Lower leg skin (tissue), 4 donors: ENCODE data around the gene BMF. TPM values are rescaled to one million over a fixed set of nuclear protein-coding genes. Genes with fewer than 3 reads are reported as not detected.

Experiments used
- DNase-seq, 2 donors: peaks; one replicate each; pipeline ENCODE4 v3.0.0-alpha.2; 2019; ENCODE audit warnings: low spot score in 2 of 2
- H3K4me3 ChIP-seq: fragments of 200-600 bp; sonication (generic); 2 replicates; pipeline ENCODE4 v1.5.1; 2017; ENCODE audit warnings: mild to moderate bottlenecking, low read depth; ENCODE audit not compliant: poor library complexity, severe bottlenecking
- POLR2A ChIP-seq, 2 donors: fragments of 450-650 bp; IDR thresholded peaks; one replicate each; pipeline ENCODE4 v1.6.1; 2016 to 2017; ENCODE audit warnings: antibody characterized with exemption in 2 of 2, mild to moderate bottlenecking in 1 of 2, moderate library complexity in 1 of 2
- WGBS, 2 donors: methylation state at CpG; one replicate each; pipeline ENCODE4 v1.1.5; 2018; 5-methylcytosine and 5-hydroxymethylcytosine counted together
- intact Hi-C: fragments of 100-400 bp; cut with DNase I; formaldehyde crosslinking; loops from one replicate; pipeline ENCODE4 v1.15.0; 2023; ENCODE audit warnings: low total_unique reads
- total RNA-seq, 4 donors: library from RNA; depleted of rRNA; stranded (reverse); fragments of >200 nt; gene quantifications; one replicate each; pipeline ENCODE4 v1.1.0, GENCODE V29; 2016
- TF ChIP-seq, protein P1 (sequence below), 3 donors: fragments of 450-650 bp; IDR thresholded peaks; one replicate each; pipeline ENCODE4 v1.5.1; 2016; ENCODE audit warnings: antibody characterized with exemption in 3 of 3, mild to moderate bottlenecking in 3 of 3, moderate library complexity in 2 of 3

Gene BMF
- total RNA-seq, 4 donors from 2014 or later, result 2.1 to 11.8 (median 8.4) TPM

DNA sequence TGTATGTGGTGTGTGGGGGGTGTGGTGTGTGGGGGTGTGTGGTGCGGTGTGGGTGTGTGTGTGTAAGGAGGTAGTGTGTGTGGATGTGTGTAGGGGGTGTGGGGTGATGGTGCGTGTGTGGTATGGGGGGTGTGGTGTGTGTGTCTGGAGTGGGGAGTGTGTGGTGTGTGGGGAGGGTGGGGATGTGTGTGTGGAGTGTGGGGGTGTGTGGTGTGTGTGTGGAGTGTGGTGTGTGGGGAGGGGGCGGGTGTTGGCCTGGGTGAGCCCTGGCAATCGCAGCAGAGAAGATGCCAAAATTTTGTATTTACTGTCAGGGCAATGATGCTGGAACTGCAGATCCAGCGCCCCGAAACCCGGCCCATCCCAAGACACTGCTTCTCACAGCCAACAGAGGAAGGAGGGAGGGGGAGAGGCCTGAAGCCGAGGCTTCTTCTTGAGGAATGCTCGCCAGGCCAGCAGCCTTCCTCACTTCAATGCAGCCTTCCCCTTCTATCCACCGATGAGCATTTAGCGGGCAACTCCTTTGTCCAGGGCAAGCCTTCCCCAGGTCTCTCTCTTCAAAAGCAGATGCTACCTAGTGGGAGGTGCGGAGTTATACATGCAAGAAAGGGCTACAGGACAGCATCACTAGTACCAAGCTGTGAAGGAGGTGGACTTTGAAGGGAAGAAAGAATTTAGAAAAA is 57.8 kb downstream of the BMF start:
- intact Hi-C loops, result loop anchor here (5.0 kb wide), 1 partner anchor 226 kb away; no protein-coding TSS in a partner anchor

DNA sequence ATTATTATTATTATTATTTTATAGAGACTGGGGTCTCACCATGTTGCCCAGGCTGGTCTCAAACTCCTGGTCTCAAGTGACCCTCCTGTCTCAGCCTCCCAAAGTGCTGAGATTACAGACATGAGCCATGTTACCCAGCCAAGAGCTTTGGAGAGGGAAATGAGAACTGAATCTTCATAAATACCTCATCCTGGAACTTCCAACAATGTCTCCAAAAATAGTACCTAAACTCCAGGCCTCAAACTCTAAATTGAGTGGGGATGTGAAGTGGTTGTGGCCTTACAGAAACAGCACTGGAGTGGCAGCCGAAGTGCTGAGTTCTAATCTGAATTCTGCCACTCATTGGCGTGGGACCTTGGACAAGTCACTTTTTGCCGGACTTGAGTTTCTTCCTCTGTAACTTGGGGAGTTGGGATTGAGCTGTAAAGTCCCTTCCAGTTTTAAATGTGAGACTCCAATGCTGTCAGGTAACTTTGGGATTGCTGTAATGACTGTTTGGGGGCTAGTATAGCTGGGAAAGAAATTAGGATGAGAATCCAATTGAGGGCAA is 59.7 kb downstream of the BMF start:
- no peak for DNase-seq
- intact Hi-C loops, result loop anchor here (10.0 kb wide), 1 partner anchor 56 kb away; the partner anchor contains the start of gene BMF
- TF ChIP-seq, protein P1, sequence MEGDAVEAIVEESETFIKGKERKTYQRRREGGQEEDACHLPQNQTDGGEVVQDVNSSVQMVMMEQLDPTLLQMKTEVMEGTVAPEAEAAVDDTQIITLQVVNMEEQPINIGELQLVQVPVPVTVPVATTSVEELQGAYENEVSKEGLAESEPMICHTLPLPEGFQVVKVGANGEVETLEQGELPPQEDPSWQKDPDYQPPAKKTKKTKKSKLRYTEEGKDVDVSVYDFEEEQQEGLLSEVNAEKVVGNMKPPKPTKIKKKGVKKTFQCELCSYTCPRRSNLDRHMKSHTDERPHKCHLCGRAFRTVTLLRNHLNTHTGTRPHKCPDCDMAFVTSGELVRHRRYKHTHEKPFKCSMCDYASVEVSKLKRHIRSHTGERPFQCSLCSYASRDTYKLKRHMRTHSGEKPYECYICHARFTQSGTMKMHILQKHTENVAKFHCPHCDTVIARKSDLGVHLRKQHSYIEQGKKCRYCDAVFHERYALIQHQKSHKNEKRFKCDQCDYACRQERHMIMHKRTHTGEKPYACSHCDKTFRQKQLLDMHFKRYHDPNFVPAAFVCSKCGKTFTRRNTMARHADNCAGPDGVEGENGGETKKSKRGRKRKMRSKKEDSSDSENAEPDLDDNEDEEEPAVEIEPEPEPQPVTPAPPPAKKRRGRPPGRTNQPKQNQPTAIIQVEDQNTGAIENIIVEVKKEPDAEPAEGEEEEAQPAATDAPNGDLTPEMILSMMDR (IDR thresholded peaks at IDR 0.05), result no peak
- no peak for TF ChIP-seq POLR2A (IDR thresholded peaks at IDR 0.05)
- WGBS, 2 donors, result 93 to 96% methylated on average over 3 of the region's 3 CpGs
- no peak overlapping the region for H3K4me3 ChIP-seq

More for the DNA sequence above, 57.8 kb downstream of the BMF start:
- WGBS, 2 donors, result 47% methylated on average over 12 of the region's 12 CpGs
- no peak for DNase-seq
- TF ChIP-seq, protein P1 (IDR thresholded peaks at IDR 0.05), result no peak
- no peak for TF ChIP-seq POLR2A (IDR thresholded peaks at IDR 0.05)
- H3K4me3 ChIP-seq, result no peak overlapping the region

DNA sequence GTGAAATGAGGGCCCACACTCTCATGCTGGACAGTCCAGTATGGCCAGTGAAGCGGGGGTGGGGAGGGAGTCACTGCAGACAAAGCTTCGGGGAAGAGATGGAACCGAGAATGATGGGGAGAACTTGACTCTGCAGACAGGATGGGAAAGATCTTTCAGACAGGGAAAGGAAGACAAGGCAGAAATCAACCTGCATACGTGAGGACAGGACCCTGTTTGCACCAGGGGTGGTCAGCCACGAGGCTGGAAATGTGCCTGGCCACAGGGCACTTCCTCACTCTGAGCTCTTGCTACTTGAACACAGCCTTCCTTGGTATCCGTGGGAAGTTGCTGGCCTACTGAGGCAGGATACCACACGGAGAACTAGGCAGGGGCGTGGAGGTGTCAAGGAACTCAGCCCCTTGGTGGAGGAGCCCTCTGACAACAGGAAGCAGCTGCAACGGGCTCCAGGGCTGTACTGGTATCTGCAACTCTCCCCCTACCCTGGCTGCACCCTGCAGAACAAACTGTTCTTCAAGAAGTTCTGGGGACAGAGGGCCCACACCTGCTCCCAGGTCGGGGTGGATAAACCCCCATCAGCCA is 60.4 kb downstream of the BMF start:
- TF ChIP-seq, protein P1 (IDR thresholded peaks at IDR 0.05), result no peak
- TF ChIP-seq POLR2A (IDR thresholded peaks at IDR 0.05), result no peak
- 68 to 75% methylated on average over 7 to 10 of the region's 10 CpGs for WGBS, 2 donors
- no peak overlapping the region for H3K4me3 ChIP-seq
- intact Hi-C loops, result loop anchor here (10.0 kb wide), 1 partner anchor 56 kb away; the partner anchor contains the start of gene BMF
- DNase-seq, result no peak

- no peak for DNase-seq
- intact Hi-C loops, result loop anchor here (10.0 kb wide), 1 partner anchor 57 kb away; the partner anchor contains the start of gene BMF
- no peak for TF ChIP-seq POLR2A (IDR thresholded peaks at IDR 0.05)
- TF ChIP-seq, protein P1 (IDR thresholded peaks at IDR 0.05), result no peak
- H3K4me3 ChIP-seq, result no peak overlapping the region
- 43 to 46% methylated on average over 15 of the region's 15 CpGs for WGBS, 2 donors
These were observed 61.1 kb downstream of the BMF start for GRCh38 chr15:40047415-40048210.

DNA sequence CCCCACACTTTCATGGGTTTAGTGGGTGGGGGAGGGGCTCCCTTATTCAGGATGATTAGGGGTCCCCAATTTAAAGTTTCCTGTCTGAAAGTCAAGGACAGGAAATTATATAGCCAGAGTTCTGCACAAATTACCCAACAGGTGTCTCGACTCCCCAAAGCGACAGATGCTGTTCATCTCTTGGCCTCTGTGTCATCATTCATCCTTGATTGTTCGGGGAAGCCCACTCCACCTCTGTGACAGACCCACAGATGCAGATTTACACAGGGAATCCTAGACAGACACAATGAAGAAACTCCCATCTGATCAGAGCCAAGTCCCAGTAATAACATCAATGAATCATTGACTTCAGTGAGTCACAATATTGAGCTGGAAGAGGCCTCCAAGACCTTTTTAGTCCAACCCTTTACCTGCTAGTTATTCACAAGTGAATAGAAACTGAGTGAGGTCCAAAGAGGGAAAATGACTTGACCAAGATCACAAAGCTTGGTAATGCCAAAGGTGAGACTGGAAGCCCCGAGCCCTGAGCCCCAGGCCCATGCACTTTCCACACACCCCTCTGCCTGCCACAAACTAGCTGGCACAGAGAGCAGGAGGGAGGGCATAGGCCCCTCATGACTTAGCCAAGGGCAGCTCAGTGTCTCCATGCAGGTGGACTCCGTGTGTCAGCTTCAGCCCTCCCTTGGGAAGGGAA is 61.8 kb downstream of the BMF start:
- TF ChIP-seq, protein P1 (IDR thresholded peaks at IDR 0.05), result no peak
- no peak for TF ChIP-seq POLR2A (IDR thresholded peaks at IDR 0.05)
- no peak overlapping the region for H3K4me3 ChIP-seq
- intact Hi-C loops, result loop anchor here (10.0 kb wide), 1 partner anchor 58 kb away; the partner anchor contains the start of gene BMF
- no peak for DNase-seq
- WGBS, 2 donors, result 66 to 71% methylated on average over 5 of the region's 5 CpGs
